H1 (cell line): ENCODE measurements around the gene CORO2B. TPM values are rescaled to one million over a fixed set of nuclear protein-coding genes. Genes with fewer than 3 reads are reported as not detected.

Experiments used
- CHD2 ChIP-seq: IDR thresholded peaks from 2 replicates; pipeline ENCODE4 v1.6.1; 2012; ENCODE audit warnings: low read length, improper control_type of control experiment
- KDM4A ChIP-seq: IDR thresholded peaks from one replicate; pipeline ENCODE4 v1.7.1; 2012; ENCODE audit warnings: low read depth, mild to moderate bottlenecking, moderate library complexity, low read length, inconsistent platforms; ENCODE audit not compliant: severe bottlenecking
- KDM5A ChIP-seq: fragments of 200-600 bp; IDR thresholded peaks from 2 replicates; pipeline ENCODE4 v1.7.1; 2012; ENCODE audit warnings: mild to moderate bottlenecking, low read length, inconsistent platforms, mixed read lengths
- NRF1 ChIP-seq: IDR thresholded peaks from 2 replicates; pipeline ENCODE4 v1.6.1; 2011; ENCODE audit warnings: mild to moderate bottlenecking, low read depth, low read length, improper control_type of control experiment
- POLR2AphosphoS5 ChIP-seq: IDR thresholded peaks from 2 replicates; pipeline ENCODE4 v1.6.1; 2011; ENCODE audit warnings: low read depth, low read length
- SAP30 ChIP-seq: fragments of 300-600 bp; sonication (generic); IDR thresholded peaks from 2 replicates; pipeline ENCODE4 v1.7.1; 2012; ENCODE audit warnings: low read length, moderate library complexity, mild to moderate bottlenecking, inconsistent platforms; ENCODE audit not compliant: insufficient read depth, insufficient replicate concordance
- SP2 ChIP-seq: IDR thresholded peaks from 2 replicates; pipeline ENCODE4 v1.6.1; 2012; ENCODE audit warnings: mild to moderate bottlenecking, low read length, inconsistent platforms
- TAF7 ChIP-seq: optimal IDR thresholded peaks from 2 replicates; pipeline ENCODE3; 2011; ENCODE audit warnings: low read depth, mild to moderate bottlenecking, inconsistent platforms, low read length, moderate library complexity, borderline replicate concordance
- TCF12 ChIP-seq: IDR thresholded peaks from 2 replicates; pipeline ENCODE4 v1.6.1; 2011; ENCODE audit warnings: low read depth, mild to moderate bottlenecking, low read length
- polyA plus RNA-seq, 7 experiments: library from polyadenylated mRNA; depleted of rRNA in 3 of 7; stranded (reverse) in 5 of 7; unstranded in 2 of 7; fragments of >200 nt in 5 of 7; fragments of 200-250 nt in 2 of 7; gene quantifications; 1 replicate in 5 of 7; 2 replicates in 1 of 7; 4 replicates in 1 of 7; pipeline versions ENCODE4 v1.2.1 to v1.2.3, GENCODE V29; 2011 to 2013; ENCODE audit warnings: missing spikeins in 2 of 7, mixed read lengths in 2 of 7
- total RNA-seq: library from RNA; stranded (reverse); fragmentation: NEBNext Ultra II Directional; extraction: Animal tissue kit (Norgen Biotek cat#: 25700); gene quantifications from 2 replicates; pipeline ENCODE4 v1.2.1, GENCODE V29; 2021
- TF ChIP-seq, protein P1 (sequence below): fragments of 300-600 bp; sonication (generic); IDR thresholded peaks from 2 replicates; pipeline ENCODE4 v1.7.1; 2012; ENCODE audit warnings: low read length, moderate library complexity, mild to moderate bottlenecking, inconsistent platforms; ENCODE audit not compliant: insufficient replicate concordance
- TF ChIP-seq, protein P2 (sequence below): IDR thresholded peaks from 2 replicates; pipeline ENCODE4 v1.6.1; 2012; ENCODE audit warnings: low read length, inconsistent platforms

CORO2B gene
- total and polyA plus RNA-seq, 2 of the 8 experiments (the other 6 are each of a cell fraction or from before 2014, with no cell fraction given): 3.4 to 6.7 TPM

DNA sequence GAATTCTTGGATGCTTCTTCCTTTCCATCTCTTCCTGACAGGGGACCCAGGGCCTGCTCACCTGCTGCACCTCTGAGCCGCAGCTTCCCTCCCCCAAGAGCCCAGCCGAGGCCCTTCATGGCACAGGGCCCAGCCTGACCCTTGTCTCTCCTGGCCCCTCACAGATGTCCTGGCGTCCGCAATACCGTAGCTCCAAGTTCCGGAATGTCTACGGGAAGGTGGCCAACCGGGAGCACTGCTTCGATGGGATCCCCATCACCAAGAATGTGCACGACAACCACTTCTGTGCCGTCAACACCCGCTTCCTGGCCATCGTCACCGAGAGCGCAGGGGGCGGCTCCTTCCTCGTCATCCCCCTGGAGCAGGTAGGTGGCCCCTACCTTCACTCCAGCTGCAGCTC is 66.2 kb downstream of the CORO2B start (continued):
- TF ChIP-seq, protein P1, sequence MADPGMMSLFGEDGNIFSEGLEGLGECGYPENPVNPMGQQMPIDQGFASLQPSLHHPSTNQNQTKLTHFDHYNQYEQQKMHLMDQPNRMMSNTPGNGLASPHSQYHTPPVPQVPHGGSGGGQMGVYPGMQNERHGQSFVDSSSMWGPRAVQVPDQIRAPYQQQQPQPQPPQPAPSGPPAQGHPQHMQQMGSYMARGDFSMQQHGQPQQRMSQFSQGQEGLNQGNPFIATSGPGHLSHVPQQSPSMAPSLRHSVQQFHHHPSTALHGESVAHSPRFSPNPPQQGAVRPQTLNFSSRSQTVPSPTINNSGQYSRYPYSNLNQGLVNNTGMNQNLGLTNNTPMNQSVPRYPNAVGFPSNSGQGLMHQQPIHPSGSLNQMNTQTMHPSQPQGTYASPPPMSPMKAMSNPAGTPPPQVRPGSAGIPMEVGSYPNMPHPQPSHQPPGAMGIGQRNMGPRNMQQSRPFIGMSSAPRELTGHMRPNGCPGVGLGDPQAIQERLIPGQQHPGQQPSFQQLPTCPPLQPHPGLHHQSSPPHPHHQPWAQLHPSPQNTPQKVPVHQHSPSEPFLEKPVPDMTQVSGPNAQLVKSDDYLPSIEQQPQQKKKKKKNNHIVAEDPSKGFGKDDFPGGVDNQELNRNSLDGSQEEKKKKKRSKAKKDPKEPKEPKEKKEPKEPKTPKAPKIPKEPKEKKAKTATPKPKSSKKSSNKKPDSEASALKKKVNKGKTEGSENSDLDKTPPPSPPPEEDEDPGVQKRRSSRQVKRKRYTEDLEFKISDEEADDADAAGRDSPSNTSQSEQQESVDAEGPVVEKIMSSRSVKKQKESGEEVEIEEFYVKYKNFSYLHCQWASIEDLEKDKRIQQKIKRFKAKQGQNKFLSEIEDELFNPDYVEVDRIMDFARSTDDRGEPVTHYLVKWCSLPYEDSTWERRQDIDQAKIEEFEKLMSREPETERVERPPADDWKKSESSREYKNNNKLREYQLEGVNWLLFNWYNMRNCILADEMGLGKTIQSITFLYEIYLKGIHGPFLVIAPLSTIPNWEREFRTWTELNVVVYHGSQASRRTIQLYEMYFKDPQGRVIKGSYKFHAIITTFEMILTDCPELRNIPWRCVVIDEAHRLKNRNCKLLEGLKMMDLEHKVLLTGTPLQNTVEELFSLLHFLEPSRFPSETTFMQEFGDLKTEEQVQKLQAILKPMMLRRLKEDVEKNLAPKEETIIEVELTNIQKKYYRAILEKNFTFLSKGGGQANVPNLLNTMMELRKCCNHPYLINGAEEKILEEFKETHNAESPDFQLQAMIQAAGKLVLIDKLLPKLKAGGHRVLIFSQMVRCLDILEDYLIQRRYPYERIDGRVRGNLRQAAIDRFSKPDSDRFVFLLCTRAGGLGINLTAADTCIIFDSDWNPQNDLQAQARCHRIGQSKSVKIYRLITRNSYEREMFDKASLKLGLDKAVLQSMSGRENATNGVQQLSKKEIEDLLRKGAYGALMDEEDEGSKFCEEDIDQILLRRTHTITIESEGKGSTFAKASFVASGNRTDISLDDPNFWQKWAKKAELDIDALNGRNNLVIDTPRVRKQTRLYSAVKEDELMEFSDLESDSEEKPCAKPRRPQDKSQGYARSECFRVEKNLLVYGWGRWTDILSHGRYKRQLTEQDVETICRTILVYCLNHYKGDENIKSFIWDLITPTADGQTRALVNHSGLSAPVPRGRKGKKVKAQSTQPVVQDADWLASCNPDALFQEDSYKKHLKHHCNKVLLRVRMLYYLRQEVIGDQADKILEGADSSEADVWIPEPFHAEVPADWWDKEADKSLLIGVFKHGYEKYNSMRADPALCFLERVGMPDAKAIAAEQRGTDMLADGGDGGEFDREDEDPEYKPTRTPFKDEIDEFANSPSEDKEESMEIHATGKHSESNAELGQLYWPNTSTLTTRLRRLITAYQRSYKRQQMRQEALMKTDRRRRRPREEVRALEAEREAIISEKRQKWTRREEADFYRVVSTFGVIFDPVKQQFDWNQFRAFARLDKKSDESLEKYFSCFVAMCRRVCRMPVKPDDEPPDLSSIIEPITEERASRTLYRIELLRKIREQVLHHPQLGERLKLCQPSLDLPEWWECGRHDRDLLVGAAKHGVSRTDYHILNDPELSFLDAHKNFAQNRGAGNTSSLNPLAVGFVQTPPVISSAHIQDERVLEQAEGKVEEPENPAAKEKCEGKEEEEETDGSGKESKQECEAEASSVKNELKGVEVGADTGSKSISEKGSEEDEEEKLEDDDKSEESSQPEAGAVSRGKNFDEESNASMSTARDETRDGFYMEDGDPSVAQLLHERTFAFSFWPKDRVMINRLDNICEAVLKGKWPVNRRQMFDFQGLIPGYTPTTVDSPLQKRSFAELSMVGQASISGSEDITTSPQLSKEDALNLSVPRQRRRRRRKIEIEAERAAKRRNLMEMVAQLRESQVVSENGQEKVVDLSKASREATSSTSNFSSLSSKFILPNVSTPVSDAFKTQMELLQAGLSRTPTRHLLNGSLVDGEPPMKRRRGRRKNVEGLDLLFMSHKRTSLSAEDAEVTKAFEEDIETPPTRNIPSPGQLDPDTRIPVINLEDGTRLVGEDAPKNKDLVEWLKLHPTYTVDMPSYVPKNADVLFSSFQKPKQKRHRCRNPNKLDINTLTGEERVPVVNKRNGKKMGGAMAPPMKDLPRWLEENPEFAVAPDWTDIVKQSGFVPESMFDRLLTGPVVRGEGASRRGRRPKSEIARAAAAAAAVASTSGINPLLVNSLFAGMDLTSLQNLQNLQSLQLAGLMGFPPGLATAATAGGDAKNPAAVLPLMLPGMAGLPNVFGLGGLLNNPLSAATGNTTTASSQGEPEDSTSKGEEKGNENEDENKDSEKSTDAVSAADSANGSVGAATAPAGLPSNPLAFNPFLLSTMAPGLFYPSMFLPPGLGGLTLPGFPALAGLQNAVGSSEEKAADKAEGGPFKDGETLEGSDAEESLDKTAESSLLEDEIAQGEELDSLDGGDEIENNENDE: no peak
- TF ChIP-seq POLR2AphosphoS5: no peak
- TF ChIP-seq TCF12: no peak
- no peak for TF ChIP-seq TAF7
- no peak for TF ChIP-seq KDM4A
- no peak for TF ChIP-seq KDM5A
- TF ChIP-seq SP2: no peak
- no peak for TF ChIP-seq SAP30
- no peak for TF ChIP-seq NRF1
- no peak for TF ChIP-seq CHD2
- TF ChIP-seq, protein P2, sequence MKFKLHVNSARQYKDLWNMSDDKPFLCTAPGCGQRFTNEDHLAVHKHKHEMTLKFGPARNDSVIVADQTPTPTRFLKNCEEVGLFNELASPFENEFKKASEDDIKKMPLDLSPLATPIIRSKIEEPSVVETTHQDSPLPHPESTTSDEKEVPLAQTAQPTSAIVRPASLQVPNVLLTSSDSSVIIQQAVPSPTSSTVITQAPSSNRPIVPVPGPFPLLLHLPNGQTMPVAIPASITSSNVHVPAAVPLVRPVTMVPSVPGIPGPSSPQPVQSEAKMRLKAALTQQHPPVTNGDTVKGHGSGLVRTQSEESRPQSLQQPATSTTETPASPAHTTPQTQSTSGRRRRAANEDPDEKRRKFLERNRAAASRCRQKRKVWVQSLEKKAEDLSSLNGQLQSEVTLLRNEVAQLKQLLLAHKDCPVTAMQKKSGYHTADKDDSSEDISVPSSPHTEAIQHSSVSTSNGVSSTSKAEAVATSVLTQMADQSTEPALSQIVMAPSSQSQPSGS: no peak
